Measurements from ENCODE around the gene MIER2. TPM values are rescaled to one million over a fixed set of nuclear protein-coding genes. Genes with fewer than 3 reads are reported as not detected.

The MIER2 gene
- total RNA-seq, 1 donor from 2014 or later: 44.1 TPM

DNA sequence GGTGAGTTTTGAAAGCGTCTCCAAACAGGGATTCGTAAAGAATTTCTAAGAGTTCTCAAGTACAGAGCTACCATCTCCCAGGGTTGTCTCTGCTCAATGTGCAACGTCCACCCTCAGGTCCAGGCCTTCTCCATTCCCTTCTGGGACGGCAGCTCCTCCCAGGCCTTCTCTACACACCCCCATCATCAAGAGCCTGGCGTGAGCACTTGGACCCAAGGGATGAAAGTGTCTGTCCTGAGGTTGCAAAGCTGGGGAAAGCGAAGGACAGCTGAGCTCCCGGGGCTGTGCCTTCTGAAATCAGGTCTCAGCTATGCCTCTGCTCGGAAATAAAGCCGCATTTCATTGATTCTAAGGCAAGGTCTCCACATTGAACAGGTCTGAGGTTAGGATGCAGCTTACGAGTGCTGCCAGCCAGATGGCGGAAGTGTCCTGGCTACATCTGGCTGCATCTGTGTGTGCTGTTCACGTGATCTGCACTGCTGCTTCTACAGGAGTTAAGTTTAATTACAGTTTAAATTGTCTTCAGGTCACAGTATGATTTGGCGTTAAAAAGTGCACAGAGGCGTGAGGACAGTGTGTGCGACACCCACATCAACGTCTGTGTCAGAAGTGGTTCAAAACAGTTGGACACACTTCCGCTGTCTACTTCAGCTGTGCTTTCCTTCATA is 27.0 kb upstream of the MIER2 start:
- Mint-ChIP-seq H3K27me3 (ENCODE audit: unreplicated experiment) (peaks cover 5% of the 10 kb centered on the region), H3K36me3 (ENCODE audit: low read depth, unreplicated experiment) (no peaks in the 10 kb centered on the region), H3K9me3 (ENCODE audit: unreplicated experiment) (no peaks in the 10 kb centered on the region), H3K4me1 (ENCODE audit: unreplicated experiment) (no peaks in the 10 kb centered on the region), H3K4me3 (ENCODE audit: unreplicated experiment) (no peak overlapping the region), H3K27ac (ENCODE audit: unreplicated experiment) (no peak overlapping the region)
- TF ChIP-seq, protein P1, sequence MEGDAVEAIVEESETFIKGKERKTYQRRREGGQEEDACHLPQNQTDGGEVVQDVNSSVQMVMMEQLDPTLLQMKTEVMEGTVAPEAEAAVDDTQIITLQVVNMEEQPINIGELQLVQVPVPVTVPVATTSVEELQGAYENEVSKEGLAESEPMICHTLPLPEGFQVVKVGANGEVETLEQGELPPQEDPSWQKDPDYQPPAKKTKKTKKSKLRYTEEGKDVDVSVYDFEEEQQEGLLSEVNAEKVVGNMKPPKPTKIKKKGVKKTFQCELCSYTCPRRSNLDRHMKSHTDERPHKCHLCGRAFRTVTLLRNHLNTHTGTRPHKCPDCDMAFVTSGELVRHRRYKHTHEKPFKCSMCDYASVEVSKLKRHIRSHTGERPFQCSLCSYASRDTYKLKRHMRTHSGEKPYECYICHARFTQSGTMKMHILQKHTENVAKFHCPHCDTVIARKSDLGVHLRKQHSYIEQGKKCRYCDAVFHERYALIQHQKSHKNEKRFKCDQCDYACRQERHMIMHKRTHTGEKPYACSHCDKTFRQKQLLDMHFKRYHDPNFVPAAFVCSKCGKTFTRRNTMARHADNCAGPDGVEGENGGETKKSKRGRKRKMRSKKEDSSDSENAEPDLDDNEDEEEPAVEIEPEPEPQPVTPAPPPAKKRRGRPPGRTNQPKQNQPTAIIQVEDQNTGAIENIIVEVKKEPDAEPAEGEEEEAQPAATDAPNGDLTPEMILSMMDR (IDR thresholded peaks at IDR 0.05; ENCODE audit: unreplicated experiment): no peak
- DNase-seq (ENCODE audit: low spot score): no peak

DNA sequence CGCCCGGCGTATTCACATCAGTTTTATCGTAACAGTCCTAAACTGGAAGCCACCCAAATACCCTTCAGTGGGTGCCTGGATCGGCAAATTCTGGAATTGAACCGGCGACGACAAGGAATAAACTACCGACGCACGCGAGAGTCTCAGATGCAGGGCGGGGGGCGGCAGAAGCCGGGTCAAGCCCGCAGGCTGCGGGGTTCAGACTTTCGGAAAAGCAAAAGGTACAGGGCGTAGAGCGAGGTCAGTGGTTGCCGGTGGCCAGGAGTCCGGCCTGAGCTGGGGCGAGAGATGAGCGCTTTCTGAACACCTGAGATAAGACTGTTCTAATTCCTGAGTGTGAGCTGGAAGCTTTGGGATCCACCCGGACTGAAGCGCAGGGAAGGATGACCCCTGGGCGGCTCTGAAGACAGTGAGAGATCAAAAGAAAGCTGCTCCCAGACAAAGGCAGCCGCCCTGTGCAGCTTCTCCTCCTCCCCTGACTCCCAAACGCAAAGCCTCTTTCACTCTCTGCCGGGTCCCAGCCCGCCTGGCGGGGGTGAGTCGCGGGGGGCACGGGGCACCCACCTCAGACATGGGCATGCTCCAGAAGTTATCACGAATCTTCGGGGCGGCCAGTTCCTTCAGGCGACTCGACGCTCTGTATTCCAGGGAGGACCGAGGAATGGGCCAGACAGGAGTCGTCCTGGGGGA is 26.2 kb upstream of the MIER2 start:
- peaks cover 5% of the 10 kb centered on the region for H3K27me3 Mint-ChIP-seq (ENCODE audit: unreplicated experiment)
- H3K9me3 Mint-ChIP-seq (ENCODE audit: unreplicated experiment): no peaks in the 10 kb centered on the region
- H3K27ac Mint-ChIP-seq (ENCODE audit: unreplicated experiment): no peak overlapping the region
- TF ChIP-seq, protein P1 (IDR thresholded peaks at IDR 0.05; ENCODE audit: unreplicated experiment): no peak
- H3K4me3 Mint-ChIP-seq (ENCODE audit: unreplicated experiment): no peak overlapping the region
- DNase-seq (ENCODE audit: low spot score): no peak
- no peaks in the 10 kb centered on the region for H3K36me3 Mint-ChIP-seq (ENCODE audit: low read depth, unreplicated experiment)
- no peaks in the 10 kb centered on the region for H3K4me1 Mint-ChIP-seq (ENCODE audit: unreplicated experiment)

DNA sequence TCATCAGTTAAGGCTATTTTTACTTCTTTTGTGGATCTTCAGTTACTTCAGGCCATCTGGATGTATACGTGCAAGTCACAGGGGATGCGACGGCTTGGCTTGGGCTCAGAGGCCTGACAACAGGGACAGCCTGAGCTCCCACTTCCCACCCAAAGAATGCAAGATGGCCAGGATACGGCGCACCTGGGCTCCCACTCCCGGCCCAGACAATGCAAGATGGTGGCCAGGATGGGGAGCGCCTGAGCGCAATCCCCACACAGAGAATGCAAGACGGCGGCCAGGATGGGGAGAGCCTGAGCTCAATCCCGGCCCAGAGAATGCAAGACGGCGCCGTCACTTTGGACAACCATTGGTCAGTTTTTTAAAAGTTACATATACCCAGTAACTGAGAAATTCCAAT is 25.3 kb upstream of the MIER2 start:
- DNase-seq (ENCODE audit: low spot score): no peak
- TF ChIP-seq, protein P1 (IDR thresholded peaks at IDR 0.05; ENCODE audit: unreplicated experiment): no peak
- Mint-ChIP-seq H3K36me3 (ENCODE audit: low read depth, unreplicated experiment) (no peaks in the 10 kb centered on the region), H3K9me3 (ENCODE audit: unreplicated experiment) (no peaks in the 10 kb centered on the region), H3K4me3 (ENCODE audit: unreplicated experiment) (peak overlapping the region; percentile 26), H3K27ac (ENCODE audit: unreplicated experiment) (no peak overlapping the region), H3K4me1 (ENCODE audit: unreplicated experiment) (no peaks in the 10 kb centered on the region), H3K27me3 (ENCODE audit: unreplicated experiment) (peaks cover 7% of the 10 kb centered on the region)

DNA sequence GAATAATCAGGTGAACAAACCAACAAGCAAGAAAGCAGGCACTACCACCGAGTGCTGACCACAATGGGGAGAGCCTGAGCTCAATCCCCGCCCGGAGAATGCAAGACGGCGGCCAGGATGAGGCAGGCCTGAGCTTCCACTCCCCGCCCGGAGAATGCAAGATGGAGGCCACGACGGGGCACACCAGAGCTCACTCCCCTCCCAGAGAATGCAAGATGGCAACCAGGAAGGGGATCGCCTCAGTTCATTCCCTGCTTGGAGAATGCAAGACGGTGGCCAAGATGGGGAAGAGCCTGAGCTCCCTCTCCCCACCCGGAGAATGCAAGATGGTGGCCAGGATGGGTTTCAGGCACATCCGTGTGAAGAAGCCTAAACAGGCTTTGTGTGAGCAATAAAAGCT is 24.7 kb upstream of the MIER2 start:
- H3K36me3 Mint-ChIP-seq (ENCODE audit: low read depth, unreplicated experiment): no peaks in the 10 kb centered on the region
- H3K4me3 Mint-ChIP-seq (ENCODE audit: unreplicated experiment): peak overlapping the region; percentile 26
- H3K27ac Mint-ChIP-seq (ENCODE audit: unreplicated experiment): no peak overlapping the region
- H3K4me1 Mint-ChIP-seq (ENCODE audit: unreplicated experiment): no peaks in the 10 kb centered on the region
- no peaks in the 10 kb centered on the region for H3K9me3 Mint-ChIP-seq (ENCODE audit: unreplicated experiment)
- DNase-seq (ENCODE audit: low spot score): no peak
- peaks cover 7% of the 10 kb centered on the region for H3K27me3 Mint-ChIP-seq (ENCODE audit: unreplicated experiment)
- TF ChIP-seq, protein P1 (IDR thresholded peaks at IDR 0.05; ENCODE audit: unreplicated experiment): no peak

DNA sequence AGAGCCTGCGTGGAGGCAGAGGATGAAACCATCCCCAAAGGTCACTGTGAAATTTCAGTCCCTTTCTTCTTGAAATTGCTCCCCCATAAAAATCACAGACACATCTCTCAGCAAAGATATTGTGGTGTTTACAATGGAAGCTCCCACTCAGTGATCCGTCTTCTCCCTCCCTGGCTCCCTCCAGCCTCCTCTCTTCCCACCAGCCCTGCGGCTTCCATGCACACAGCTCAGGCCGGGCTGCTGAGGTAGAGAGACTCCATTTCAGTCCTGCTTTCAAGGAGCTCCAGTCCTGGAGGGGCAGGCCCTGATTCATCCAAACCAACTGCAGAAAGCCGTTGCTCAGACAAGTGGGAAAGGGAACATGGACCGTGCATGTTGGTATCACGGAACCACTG is 24.0 kb upstream of the MIER2 start:
- TF ChIP-seq, protein P1 (IDR thresholded peaks at IDR 0.05; ENCODE audit: unreplicated experiment): no peak
- no peak overlapping the region for H3K27ac Mint-ChIP-seq (ENCODE audit: unreplicated experiment)
- peaks cover 7% of the 10 kb centered on the region for H3K27me3 Mint-ChIP-seq (ENCODE audit: unreplicated experiment)
- no peaks in the 10 kb centered on the region for H3K36me3 Mint-ChIP-seq (ENCODE audit: low read depth, unreplicated experiment)
- H3K4me3 Mint-ChIP-seq (ENCODE audit: unreplicated experiment): no peak overlapping the region
- H3K4me1 Mint-ChIP-seq (ENCODE audit: unreplicated experiment): no peaks in the 10 kb centered on the region
- H3K9me3 Mint-ChIP-seq (ENCODE audit: unreplicated experiment): no peaks in the 10 kb centered on the region
- no peak for DNase-seq (ENCODE audit: low spot score)

All from endothelial cell (in vitro differentiated cells).